PC-9 (cell line): ENCODE results near the gene TRIM43. TPM values are rescaled to one million over a fixed set of nuclear protein-coding genes. Genes with fewer than 3 reads are reported as not detected.
A peak's percentile ranks its signal among the peaks of the same experiment; 100 is the strongest.
"Not testable (repeated sequence)": the region's sequence is repeated elsewhere in the genome, so short reads cannot be mapped to it uniquely, and the experiment has no call there.

Experiments
- BruUV-seq: library from RNA; stranded (reverse); fragments of 400-500 nt; replicated peaks from 2 replicates; lab custom pipeline; 2021; lab: Mats Ljungman, UMichigan
- CTCF ChIA-PET: fragments of 300-600 bp; sonication (Branson Sonifier 250); formaldehyde crosslinking; loops from one replicate; lab custom pipeline; 2022; ENCODE audit warnings: antibody characterized with exemption; lab: Charles Lee
- POLR2A ChIA-PET: fragments of 300-600 bp; sonication (Branson Sonifier 250); formaldehyde crosslinking; loops from one replicate; lab custom pipeline; 2022; ENCODE audit warnings: antibody characterized with exemption; ENCODE audit not compliant: unreplicated experiment; lab: Charles Lee
- DNase-seq, 2 experiments: peaks; one replicate each; pipeline versions ENCODE4 v3.0.0 to v3.0.0-alpha.2; 2015 to 2022; ENCODE audit warnings: mixed read lengths in 1 of 2
- H2AFZ ChIP-seq: fragments of 200-600 bp; sonication (generic); 2 replicates; pipeline ENCODE4 v1.8.1; 2017; ENCODE audit warnings: antibody characterized with exemption
- H3F3A ChIP-seq: fragments of 200-600 bp; sonication (generic); 2 replicates; pipeline ENCODE4 v1.8.1; 2017; ENCODE audit warnings: antibody characterized with exemption, mild to moderate bottlenecking, low read depth; ENCODE audit not compliant: insufficient read depth
- H3K27ac ChIP-seq: fragments of 200-600 bp; sonication (generic); 2 replicates; pipeline ENCODE4 v1.6.1; 2016; ENCODE audit warnings: mixed run types
- H3K27me3 ChIP-seq: fragments of 200-600 bp; sonication (generic); 2 replicates; pipeline ENCODE4 v1.6.1; 2016; ENCODE audit warnings: low read depth, mixed run types; ENCODE audit not compliant: insufficient read depth
- H3K36me3 ChIP-seq: fragments of 200-600 bp; sonication (generic); 2 replicates; pipeline ENCODE4 v1.6.1; 2016; ENCODE audit warnings: low read depth, mixed run types
- H3K4me1 ChIP-seq: fragments of 200-600 bp; sonication (generic); replicated peaks from 2 replicates; pipeline ENCODE4 v1.6.1; 2016; ENCODE audit warnings: mixed run types; ENCODE audit not compliant: insufficient read depth
- H3K4me2 ChIP-seq: fragments of 200-600 bp; sonication (generic); 2 replicates; pipeline ENCODE4 v1.6.1; 2017; ENCODE audit warnings: mixed run types
- H3K4me3 ChIP-seq: fragments of 200-600 bp; sonication (generic); 2 replicates; pipeline ENCODE4 v1.6.1; 2016; ENCODE audit warnings: mixed run types
- H3K79me2 ChIP-seq: fragments of 200-600 bp; sonication (generic); 2 replicates; pipeline ENCODE4 v1.6.1; 2017; ENCODE audit warnings: low read depth, mixed run types
- H3K9me2 ChIP-seq: fragments of 200-600 bp; sonication (generic); 2 replicates; pipeline ENCODE4 v1.8.1; 2017; ENCODE audit warnings: mild to moderate bottlenecking; ENCODE audit not compliant: insufficient read depth
- H3K9me3 ChIP-seq: fragments of 200-600 bp; sonication (generic); 2 replicates; pipeline ENCODE4 v1.8.1; 2016; ENCODE audit warnings: low read depth; ENCODE audit not compliant: insufficient read depth
- H4K20me1 ChIP-seq: fragments of 200-600 bp; sonication (generic); 2 replicates; pipeline ENCODE4 v1.8.1; 2017; ENCODE audit not compliant: insufficient read depth
- CTCF ChIP-seq: fragments of 200-600 bp; sonication (generic); conservative IDR thresholded peaks from 2 replicates; pipeline ENCODE4 v1.6.1; 2017; ENCODE audit warnings: mixed run types, antibody characterized with exemption, mild to moderate bottlenecking, moderate library complexity
- EZH2 ChIP-seq: fragments of 200-600 bp; sonication (generic); IDR thresholded peaks from 2 replicates; pipeline ENCODE4 v1.8.0; 2017; ENCODE audit warnings: antibody characterized with exemption, low read depth
- intact Hi-C: fragments of 100-400 bp; cut with micrococcal nuclease; formaldehyde crosslinking; loops from one replicate; pipeline ENCODE4 v1.10.0; 2022; ENCODE audit not compliant: unreplicated experiment
- total RNA-seq: library from RNA; stranded (reverse); gene quantifications from 2 replicates; pipeline ENCODE4 v1.2.3, GENCODE V29; 2021

Gene TRIM43
- total RNA-seq, 1 experiment from 2014 or later = not detected

GRCh38 chr2:95575857-95576256 lies 15.9 kb upstream of the TRIM43 start:
- Histone ChIP-seq H3K9me2 (no peaks in the 10 kb centered on the region), H3K4me1 (no peaks in the 10 kb centered on the region), H3K9me3 (no peaks in the 10 kb centered on the region), H3F3A (no peaks in the 10 kb centered on the region), H3K4me3 (no peak overlapping the region), H3K27ac (no peak overlapping the region), H2AFZ (no peak overlapping the region), H4K20me1 (no peaks in the 10 kb centered on the region), H3K4me2 (no peak overlapping the region), H3K36me3 (no peaks in the 10 kb centered on the region), H3K79me2 (no peaks in the 10 kb centered on the region), H3K27me3 (no peaks in the 10 kb centered on the region)
- no TSS peak for BruUV-seq
- POLR2A ChIA-PET = no interaction called here
- no peak for DNase-seq
- intact Hi-C loops = no loop called here
- CTCF ChIA-PET = no interaction called here
- TF ChIP-seq EZH2 = no peak
- no peak for TF ChIP-seq CTCF

- H2AFZ ChIP-seq = no peak overlapping the region
- DNase-seq = no peak
- intact Hi-C loops = no loop called here
These were observed 13.3 kb upstream of the TRIM43 start for GRCh38 chr2:95578539-95578938.

GRCh38 chr2:95583545-95583944 lies 8.3 kb upstream of the TRIM43 start:
- intact Hi-C loops, H3F3A ChIP-seq, H3K4me1 ChIP-seq, H3K9me3 ChIP-seq, H3K79me2 ChIP-seq, H4K20me1 ChIP-seq, BruUV-seq, H3K4me2 ChIP-seq, H3K4me3 ChIP-seq, H2AFZ ChIP-seq, CTCF ChIA-PET, DNase-seq, H3K27ac ChIP-seq, H3K27me3 ChIP-seq, H3K36me3 ChIP-seq, H3K9me2 ChIP-seq: not testable (repeated sequence)
- POLR2A ChIA-PET = interaction anchor here (0.6 kb wide), 1 partner anchor 84 kb away, joined by 5 read pairs; no protein-coding TSS in a partner anchor

More at GRCh38 chr2:95578539-95578938, 13.3 kb upstream of the TRIM43 start:
- TF ChIP-seq EZH2 = no peak
- no peak for TF ChIP-seq CTCF
- Histone ChIP-seq H3K9me3 (peaks cover 10% of the 10 kb centered on the region; the same call in 1 of the 2 replicates), H3K36me3 (no peaks in the 10 kb centered on the region), H3K4me1 (no peaks in the 10 kb centered on the region), H3K9me2 (no peaks in the 10 kb centered on the region), H4K20me1 (no peaks in the 10 kb centered on the region), H3K4me3 (no peak overlapping the region), H3K27ac (no peak overlapping the region), H3K4me2 (no peak overlapping the region), H3K79me2 (no peaks in the 10 kb centered on the region), H3K27me3 (no peaks in the 10 kb centered on the region), H3F3A (no peaks in the 10 kb centered on the region)
- BruUV-seq = no TSS peak
- ChIA-PET CTCF (no interaction called here), POLR2A (no interaction called here)

GRCh38 chr2:95584321-95584720 lies 7.5 kb upstream of the TRIM43 start:
- H3K79me2 ChIP-seq, H3K27ac ChIP-seq, H4K20me1 ChIP-seq, H2AFZ ChIP-seq, H3K4me1 ChIP-seq, BruUV-seq, H3K27me3 ChIP-seq, H3F3A ChIP-seq, intact Hi-C loops, H3K9me2 ChIP-seq, H3K9me3 ChIP-seq, H3K36me3 ChIP-seq, CTCF ChIA-PET, H3K4me3 ChIP-seq: not testable (repeated sequence)
- peak; percentile 31 to 87 for DNase-seq
- H3K4me2 ChIP-seq = 0 out of 2 replicates have a peak overlapping the region, but pooled peaks have one; percentile 29
- POLR2A ChIA-PET = interaction anchor here (0.6 kb wide), 1 partner anchor 85 kb away, joined by 5 read pairs; no protein-coding TSS in a partner anchor

GRCh38 chr2:95589777-95590536 lies 1.8 kb upstream of the TRIM43 start:
- H3K9me2 ChIP-seq, H3K36me3 ChIP-seq, H4K20me1 ChIP-seq, H2AFZ ChIP-seq, intact Hi-C loops, H3K4me3 ChIP-seq, H3K27me3 ChIP-seq, H3K27ac ChIP-seq, H3K4me2 ChIP-seq, H3K9me3 ChIP-seq, DNase-seq, BruUV-seq, H3K79me2 ChIP-seq, H3K4me1 ChIP-seq, H3F3A ChIP-seq, POLR2A ChIA-PET: not testable (repeated sequence)
- CTCF ChIA-PET = interaction anchor here (0.6 kb wide), 1 partner anchor 201 kb away, joined by 7 read pairs; no protein-coding TSS in a partner anchor

GRCh38 chr2:95592973-95593372 lies 1.2 kb downstream of the TRIM43 start:
- H3K27me3 ChIP-seq, H3K4me1 ChIP-seq, DNase-seq, H3K36me3 ChIP-seq, CTCF ChIA-PET, H2AFZ ChIP-seq, H3K4me2 ChIP-seq, POLR2A ChIA-PET, H4K20me1 ChIP-seq, H3K9me2 ChIP-seq, intact Hi-C loops, H3K4me3 ChIP-seq, H3F3A ChIP-seq, H3K79me2 ChIP-seq, BruUV-seq, H3K9me3 ChIP-seq, H3K27ac ChIP-seq: not testable (repeated sequence)
